Endothelial cell of umbilical vein (primary cell): ENCODE data around the gene NATD1.

Source experiments
- CTCF ChIP-seq, 2 donors: IDR thresholded peaks; 1 replicate in 1 of 2; 2 replicates in 1 of 2; pipeline ENCODE4 v1.5.1; 2011; ENCODE audit warnings: low read length in 2 of 2, mild to moderate bottlenecking in 2 of 2, moderate library complexity in 2 of 2, control low read depth in 1 of 2, inconsistent platforms in 1 of 2, low read depth in 1 of 2; ENCODE audit not compliant: insufficient read depth in 1 of 2; ENCODE audit errors: extremely low read depth in 1 of 2
- MAX ChIP-seq: IDR thresholded peaks from 2 replicates; pipeline ENCODE4 v1.6.1; 2011; ENCODE audit not compliant: insufficient read depth, insufficient read length
- POLR2A ChIP-seq: IDR thresholded peaks from 2 replicates; pipeline ENCODE4 v1.6.1; 2012; ENCODE audit warnings: low read depth, mild to moderate bottlenecking, control low read depth, low read length

- TF ChIP-seq POLR2A = no peak
- no peak for TF ChIP-seq MAX
- TF ChIP-seq CTCF (IDR thresholded peaks at IDR 0.05; ENCODE audit: extremely low read depth in 1 of 2, insufficient read depth in 1 of 2, low read depth in 1 of 2, low read length in 2 of 2) = no peak
Measured at GRCh38 chr17:21248500-21248899, 4.7 kb downstream of the NATD1 start.
